Calu3 (cell line): ENCODE data around the gene ADAMTS17. TPM values are rescaled to one million over a fixed set of nuclear protein-coding genes. Genes with fewer than 3 reads are reported as not detected.

Experiments
- BruUV-seq: library from RNA; stranded (reverse); fragments of 400-500 nt; replicated peaks from 2 replicates; lab custom pipeline; 2021; lab: Mats Ljungman, UMichigan
- CTCF ChIA-PET: fragments of 300-600 bp; sonication (Branson Sonifier 250); formaldehyde crosslinking; loops from one replicate; lab custom pipeline; 2022; ENCODE audit warnings: antibody characterized with exemption; lab: Charles Lee
- DNase-seq: peaks from one replicate; pipeline ENCODE4 v3.0.0; 2022
- H3K27ac Mint-ChIP-seq: one replicate; pipeline ENCODE4 v1.8.0; 2022; ENCODE audit warnings: mixed read lengths; ENCODE audit not compliant: unreplicated experiment
- H3K27me3 Mint-ChIP-seq: one replicate; pipeline ENCODE4 v1.8.0; 2022; ENCODE audit warnings: mixed read lengths; ENCODE audit not compliant: unreplicated experiment
- H3K36me3 Mint-ChIP-seq: one replicate; pipeline ENCODE4 v1.8.0; 2022; ENCODE audit warnings: mild to moderate bottlenecking, moderate library complexity, mixed read lengths; ENCODE audit not compliant: insufficient read depth, unreplicated experiment
- H3K4me1 Mint-ChIP-seq: one replicate; pipeline ENCODE4 v1.8.0; 2022; ENCODE audit warnings: mild to moderate bottlenecking, low read depth, mixed read lengths; ENCODE audit not compliant: unreplicated experiment
- H3K4me3 Mint-ChIP-seq: one replicate; pipeline ENCODE4 v1.8.0; 2022; ENCODE audit warnings: mild to moderate bottlenecking, low read depth, moderate library complexity, mixed read lengths; ENCODE audit not compliant: unreplicated experiment
- H3K9me3 Mint-ChIP-seq: one replicate; pipeline ENCODE4 v1.8.0; 2022; ENCODE audit warnings: low read depth, mixed read lengths; ENCODE audit not compliant: unreplicated experiment
- CTCF ChIP-seq: fragments of 200-600 bp; IDR thresholded peaks from one replicate; pipeline ENCODE4 v1.8.0; 2022; ENCODE audit warnings: antibody characterized with exemption; ENCODE audit not compliant: unreplicated experiment
- intact Hi-C: fragments of 100-400 bp; cut with micrococcal nuclease; formaldehyde crosslinking; loops from one replicate; pipeline ENCODE4 v1.10.0; 2022; ENCODE audit not compliant: unreplicated experiment
- total RNA-seq: library from RNA; stranded (reverse); gene quantifications from 2 replicates; pipeline ENCODE4 v1.2.3, GENCODE V29; 2022

The ADAMTS17 gene
- total RNA-seq, 1 experiment from 2014 or later: 3.5 TPM

GRCh38 chr15:100205549-100206295 is 136.1 kb downstream of the ADAMTS17 start:
- no peak for TF ChIP-seq CTCF
- CTCF ChIA-PET: no interaction called here
- Mint-ChIP-seq H3K27me3 (no peaks in the 10 kb centered on the region), H3K4me3 (no peak overlapping the region), H3K9me3 (peaks cover 6% of the 10 kb centered on the region), H3K36me3 (no peaks in the 10 kb centered on the region), H3K4me1 (peaks cover 16% of the 10 kb centered on the region), H3K27ac (no peak overlapping the region)
- BruUV-seq: no TSS peak
- intact Hi-C loops: no loop called here
- no peak for DNase-seq

- intact Hi-C loops: no loop called here
- Mint-ChIP-seq H3K36me3 (no peaks in the 10 kb centered on the region), H3K27ac (no peak overlapping the region), H3K9me3 (peaks cover 7% of the 10 kb centered on the region), H3K27me3 (no peaks in the 10 kb centered on the region), H3K4me3 (no peak overlapping the region), H3K4me1 (peaks cover 16% of the 10 kb centered on the region)
- CTCF ChIA-PET: no interaction called here
- no peak for TF ChIP-seq CTCF
- DNase-seq: no peak
- BruUV-seq: no TSS peak
These were observed 137.0 kb downstream of the ADAMTS17 start for GRCh38 chr15:100204771-100205170.

- H3K36me3 Mint-ChIP-seq: no peaks in the 10 kb centered on the region
- no peak for DNase-seq
- H3K4me3 Mint-ChIP-seq: no peak overlapping the region
- H3K9me3 Mint-ChIP-seq: peaks cover 6% of the 10 kb centered on the region
- CTCF ChIA-PET: no interaction called here
- H3K27ac Mint-ChIP-seq: no peak overlapping the region
- no peak for TF ChIP-seq CTCF
- H3K27me3 Mint-ChIP-seq: no peaks in the 10 kb centered on the region
- no TSS peak for BruUV-seq
- peaks cover 16% of the 10 kb centered on the region for H3K4me1 Mint-ChIP-seq
- intact Hi-C loops: no loop called here
These were observed 137.6 kb downstream of the ADAMTS17 start for GRCh38 chr15:100204211-100204610.

- H3K9me3 Mint-ChIP-seq: peaks cover 4% of the 10 kb centered on the region
- H3K4me3 Mint-ChIP-seq: no peak overlapping the region
- H3K27me3 Mint-ChIP-seq: no peaks in the 10 kb centered on the region
- peak; percentile 32 for DNase-seq
- CTCF ChIA-PET: interaction anchor here (0.7 kb wide), 1 partner anchor 8 kb away, joined by 3 read pairs; no protein-coding TSS in a partner anchor
- no peak overlapping the region for H3K27ac Mint-ChIP-seq
- intact Hi-C loops: no loop called here
- no peak for TF ChIP-seq CTCF
- H3K36me3 Mint-ChIP-seq: no peaks in the 10 kb centered on the region
- H3K4me1 Mint-ChIP-seq: peaks cover 16% of the 10 kb centered on the region
- BruUV-seq: no TSS peak
These were observed 139.3 kb downstream of the ADAMTS17 start for GRCh38 chr15:100202309-100202960.
